AG04450 (cell line): Measurements from ENCODE around the gene HERPUD2. TPM values are rescaled to one million over a fixed set of nuclear protein-coding genes. Genes with fewer than 3 reads are reported as not detected.

Experiments used
- CTCF ChIA-PET: fragments of 300-600, 350-600 bp; formaldehyde crosslinking; extraction: SDS; loops from one replicate; lab custom pipeline; 2022; ENCODE audit warnings: antibody characterized with exemption, inconsistent platforms; lab: Charles Lee
- POLR2A ChIA-PET: fragments of 350-600 bp; formaldehyde crosslinking; extraction: SDS; loops from one replicate; lab custom pipeline; 2021; ENCODE audit warnings: antibody characterized with exemption, inconsistent platforms; lab: Yijun Ruan, JAX
- DNase-seq: peaks from one replicate; pipeline ENCODE4 v3.0.0-alpha.2; 2011; ENCODE audit warnings: low read depth, low spot score
- H3K27ac ChIP-seq: one replicate; pipeline ENCODE4 v1.5.1; 2012; ENCODE audit warnings: low read depth, low read length, control low read depth
- H3K27me3 ChIP-seq: one replicate; pipeline ENCODE4 v1.6.0; 2012; ENCODE audit warnings: low read length; ENCODE audit not compliant: control insufficient read depth, insufficient read depth
- H3K4me3 ChIP-seq: 2 replicates; pipeline ENCODE4 v1.5.1; 2011; ENCODE audit warnings: mild to moderate bottlenecking, low read depth, low read length, control low read depth
- H3K9me3 ChIP-seq: 2 replicates; pipeline ENCODE4 v1.5.1; 2012; ENCODE audit warnings: low read length; ENCODE audit not compliant: control insufficient read depth, insufficient read depth
- polyA plus RNA-seq: library from polyadenylated mRNA; depleted of rRNA; stranded (reverse); fragments of >200 nt; gene quantifications from 2 replicates; pipeline ENCODE4 v1.2.3, GENCODE V29; 2011
- TF ChIP-seq, protein P1 (sequence below): IDR thresholded peaks from 2 replicates; pipeline ENCODE4 v1.5.1; 2011; ENCODE audit warnings: low read depth, low read length, control low read depth, inconsistent platforms

Gene HERPUD2
- polyA plus RNA-seq, 1 experiment, result 42.7 TPM

DNA sequence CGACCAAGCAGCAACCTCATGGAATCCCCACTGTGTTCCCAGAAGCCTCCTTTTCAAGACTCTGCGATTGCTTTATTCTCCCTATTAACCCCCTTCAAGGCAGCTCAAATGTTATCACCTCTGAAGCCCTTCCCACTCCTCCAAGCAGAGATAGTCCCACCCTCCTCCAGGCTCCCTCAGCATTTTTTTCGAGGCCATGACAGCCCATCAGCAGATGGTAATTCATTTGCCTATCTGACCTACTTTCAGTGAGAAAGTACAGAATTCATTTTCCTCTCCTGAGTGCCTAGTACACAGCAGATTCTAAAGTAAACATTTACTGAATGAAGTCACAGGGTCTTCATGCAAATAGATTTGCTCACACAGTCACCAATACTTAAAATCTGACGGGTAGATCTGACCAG, 47.8 kb downstream of the HERPUD2 start:
- no peaks in the 10 kb centered on the region for H3K27me3 ChIP-seq
- DNase-seq, result no peak
- POLR2A ChIA-PET, result no interaction called here
- no peaks in the 10 kb centered on the region; the same call in none of the 2 replicates for H3K9me3 ChIP-seq
- H3K27ac ChIP-seq, result no peak overlapping the region
- no peak overlapping the region for H3K4me3 ChIP-seq
- CTCF ChIA-PET, result interaction anchor here (1.1 to 1.7 kb wide), 2 partner anchors 22 to 260 kb away, joined by 3 to 7 read pairs; no protein-coding TSS in a partner anchor
- TF ChIP-seq, protein P1, sequence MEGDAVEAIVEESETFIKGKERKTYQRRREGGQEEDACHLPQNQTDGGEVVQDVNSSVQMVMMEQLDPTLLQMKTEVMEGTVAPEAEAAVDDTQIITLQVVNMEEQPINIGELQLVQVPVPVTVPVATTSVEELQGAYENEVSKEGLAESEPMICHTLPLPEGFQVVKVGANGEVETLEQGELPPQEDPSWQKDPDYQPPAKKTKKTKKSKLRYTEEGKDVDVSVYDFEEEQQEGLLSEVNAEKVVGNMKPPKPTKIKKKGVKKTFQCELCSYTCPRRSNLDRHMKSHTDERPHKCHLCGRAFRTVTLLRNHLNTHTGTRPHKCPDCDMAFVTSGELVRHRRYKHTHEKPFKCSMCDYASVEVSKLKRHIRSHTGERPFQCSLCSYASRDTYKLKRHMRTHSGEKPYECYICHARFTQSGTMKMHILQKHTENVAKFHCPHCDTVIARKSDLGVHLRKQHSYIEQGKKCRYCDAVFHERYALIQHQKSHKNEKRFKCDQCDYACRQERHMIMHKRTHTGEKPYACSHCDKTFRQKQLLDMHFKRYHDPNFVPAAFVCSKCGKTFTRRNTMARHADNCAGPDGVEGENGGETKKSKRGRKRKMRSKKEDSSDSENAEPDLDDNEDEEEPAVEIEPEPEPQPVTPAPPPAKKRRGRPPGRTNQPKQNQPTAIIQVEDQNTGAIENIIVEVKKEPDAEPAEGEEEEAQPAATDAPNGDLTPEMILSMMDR, result no peak

DNA sequence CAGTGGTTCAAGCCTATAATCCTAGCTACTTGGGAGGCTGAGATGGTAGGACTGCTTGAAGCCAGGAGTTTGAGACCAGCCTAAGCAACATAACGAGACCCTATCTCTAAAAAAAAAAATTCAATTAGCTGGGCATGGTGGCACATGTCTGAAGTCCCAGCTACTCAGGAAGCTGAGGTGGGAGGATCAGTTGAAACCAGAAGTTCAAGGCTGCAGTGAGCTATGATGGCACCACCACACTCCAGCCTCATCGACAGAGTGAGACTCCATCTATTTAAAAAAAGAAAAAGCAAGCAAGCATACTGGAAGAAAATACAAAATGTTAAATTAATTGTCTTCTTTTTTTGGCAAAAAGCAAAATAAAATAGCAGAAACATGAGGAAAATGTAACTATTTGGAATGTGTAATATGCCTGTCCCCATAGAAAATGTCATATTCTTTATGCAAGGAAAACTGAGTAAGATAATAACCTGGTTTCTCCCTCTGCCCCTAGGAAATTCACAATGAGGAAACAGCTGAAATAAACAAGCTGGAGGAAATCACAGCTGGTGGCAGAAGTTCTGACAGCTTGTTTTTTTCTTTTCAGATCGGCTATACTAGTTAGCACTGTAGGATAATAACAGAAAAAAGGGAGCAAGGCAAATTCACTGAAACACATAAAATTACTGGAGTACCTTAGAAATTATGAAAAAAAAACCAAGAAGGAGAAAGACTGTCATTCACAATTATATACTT, 48.5 kb downstream of the HERPUD2 start:
- CTCF ChIA-PET, result interaction anchor here (0.8 to 1.7 kb wide), 3 partner anchors 23 to 261 kb away, joined by 3 to 7 read pairs (median 3); no protein-coding TSS in a partner anchor
- Histone ChIP-seq H3K27ac (no peak overlapping the region), H3K27me3 (no peaks in the 10 kb centered on the region), H3K9me3 (no peaks in the 10 kb centered on the region; the same call in 1 of the 2 replicates), H3K4me3 (no peak overlapping the region)
- POLR2A ChIA-PET, result no interaction called here
- DNase-seq, result no peak
- TF ChIP-seq, protein P1, result no peak

DNA sequence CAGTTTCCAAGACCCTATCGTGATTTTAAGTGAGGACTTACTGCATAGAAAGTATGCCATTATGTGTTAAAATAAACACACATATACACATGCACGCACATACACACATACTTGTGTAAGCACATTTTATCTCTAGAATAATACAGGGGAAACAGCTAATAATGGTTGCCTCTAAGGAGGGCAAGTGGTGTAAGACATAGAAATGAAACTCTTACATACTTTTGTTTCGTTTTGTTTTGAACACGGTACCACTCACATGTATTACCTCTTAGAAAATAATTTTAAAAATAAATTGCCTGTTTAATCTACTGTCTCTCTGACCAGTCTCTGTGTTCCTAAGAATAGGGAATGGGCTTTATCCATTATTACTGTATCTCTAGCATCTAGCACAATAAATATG, 49.2 kb downstream of the HERPUD2 start:
- no peak for DNase-seq
- TF ChIP-seq, protein P1, result no peak
- no peaks in the 10 kb centered on the region for H3K9me3 ChIP-seq
- no peaks in the 10 kb centered on the region for H3K27me3 ChIP-seq
- ChIA-PET CTCF (interaction anchor here (1.3 to 1.7 kb wide), 2 partner anchors 261 kb away, joined by 6 to 7 read pairs; no protein-coding TSS in a partner anchor), POLR2A (no interaction called here)
- H3K27ac ChIP-seq, result no peak overlapping the region
- no peak overlapping the region for H3K4me3 ChIP-seq

DNA sequence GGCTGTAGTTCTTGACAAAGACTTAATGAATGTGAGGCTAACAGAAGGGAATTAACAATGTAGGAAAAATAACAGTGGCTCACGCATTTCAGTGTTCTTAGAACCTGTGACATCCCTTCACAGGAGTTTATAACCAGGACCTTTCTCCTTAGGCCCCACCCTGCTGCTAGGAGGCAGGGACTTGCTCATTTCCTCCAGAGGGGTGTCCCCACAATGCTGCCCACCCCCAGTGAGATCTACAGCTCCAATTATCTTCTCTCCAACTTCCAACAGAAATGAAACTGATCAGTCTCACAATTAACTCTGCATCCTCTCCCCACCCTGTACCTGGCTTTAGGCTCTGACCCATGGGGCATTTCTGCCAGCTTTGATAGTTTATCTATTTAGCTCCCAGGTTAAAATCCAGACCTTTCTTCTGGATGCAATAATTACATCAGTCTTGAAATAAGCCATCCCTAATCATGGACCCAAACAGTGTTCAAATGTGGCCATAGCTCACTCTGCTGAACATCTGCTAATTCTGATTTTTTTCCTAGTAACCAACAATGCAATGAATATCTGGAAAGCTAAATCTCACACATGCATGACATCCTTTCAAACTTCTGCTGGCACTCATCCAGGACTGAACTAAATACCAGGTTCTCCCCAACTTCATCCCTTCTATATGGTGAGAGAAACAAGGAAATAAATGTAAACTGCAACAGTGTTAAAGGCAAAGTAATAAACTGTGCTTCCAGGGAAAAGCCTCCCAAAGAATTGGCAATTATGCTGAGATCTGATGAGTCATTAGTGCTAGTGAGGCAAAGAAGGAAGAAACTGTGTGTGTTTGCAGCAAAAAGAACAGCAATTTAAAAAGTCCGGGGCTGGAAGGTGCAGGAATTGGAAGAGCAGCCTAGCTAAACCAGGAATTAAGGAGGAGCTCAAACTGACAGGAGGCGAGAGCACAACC, 64.6 kb downstream of the HERPUD2 start:
- H3K9me3 ChIP-seq, result no peaks in the 10 kb centered on the region
- no peak overlapping the region for H3K4me3 ChIP-seq
- DNase-seq, result no peak
- CTCF ChIA-PET, result interaction anchor here (0.6 to 2.7 kb wide), 8 partner anchors 9 to 346 kb away, joined by 3 to 20 read pairs (median 4); no protein-coding TSS in a partner anchor
- POLR2A ChIA-PET, result no interaction called here
- TF ChIP-seq, protein P1, result no peak
- H3K27me3 ChIP-seq, result no peaks in the 10 kb centered on the region
- no peak overlapping the region for H3K27ac ChIP-seq
